ENCODE data around the gene MAP2K6.
A peak's percentile ranks its signal among the peaks of the same experiment; 100 is the strongest.

MAP2K6 gene

DNA sequence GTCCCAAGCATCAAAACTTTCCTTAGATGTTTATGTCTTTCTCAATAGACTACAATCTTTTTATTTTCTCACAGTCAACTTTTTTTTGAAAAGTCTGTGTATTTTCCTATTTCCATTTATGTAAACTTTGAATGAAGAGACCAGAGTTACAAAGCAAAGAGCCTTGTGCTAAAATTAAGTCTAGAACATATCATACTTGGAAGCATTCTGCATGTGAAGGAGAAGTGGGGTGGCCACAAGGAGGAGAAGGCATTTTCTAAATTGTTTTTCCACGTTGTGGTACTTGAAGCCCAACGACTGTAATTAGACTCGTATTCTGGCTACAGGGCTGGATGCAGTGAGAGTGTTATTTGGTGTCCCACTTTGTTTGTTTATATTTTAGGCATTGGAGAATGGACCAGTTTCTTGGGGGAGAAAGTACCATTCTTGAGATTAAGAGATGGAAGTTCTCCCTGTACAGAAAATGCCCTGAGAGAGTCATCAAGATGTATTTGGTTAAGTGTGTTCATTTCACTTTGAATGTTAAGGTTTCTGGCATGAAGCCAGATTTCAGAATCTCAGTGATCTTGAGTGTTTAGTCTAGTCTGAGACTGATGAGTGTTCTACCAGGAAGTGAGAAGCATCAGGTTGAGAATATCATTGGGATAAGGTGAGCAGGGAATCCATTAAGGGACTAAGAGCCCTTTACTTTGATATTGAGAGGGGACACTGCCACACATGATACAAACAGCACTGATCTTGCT, 71.6 kb downstream of the MAP2K6 start:
- no peaks in the 10 kb centered on the region for H3K9me3 ChIP-seq (ENCODE audit: control insufficient read depth, low read length)
- H3K4me1 ChIP-seq (ENCODE audit: control insufficient read depth, insufficient read depth, low read length), result peaks cover 6% of the 10 kb centered on the region
- H3K27me3 ChIP-seq (ENCODE audit: control insufficient read depth, insufficient read depth, low read length), result no peaks in the 10 kb centered on the region
- H3K36me3 ChIP-seq (ENCODE audit: control insufficient read depth, insufficient read depth, low read length), result no peaks in the 10 kb centered on the region
- H3K4me3 ChIP-seq (ENCODE audit: low read length), result no peak overlapping the region
- H3K9ac ChIP-seq (ENCODE audit: low read length), result no peak overlapping the region

GRCh38 chr17:69486779-69487637, 72.5 kb downstream of the MAP2K6 start:
- no peak overlapping the region for H3K4me3 ChIP-seq (ENCODE audit: low read length)
- no peaks in the 10 kb centered on the region for H3K9me3 ChIP-seq (ENCODE audit: control insufficient read depth, low read length)
- H3K9ac ChIP-seq (ENCODE audit: low read length), result no peak overlapping the region

GRCh38 chr17:69489313-69489712, 74.8 kb downstream of the MAP2K6 start:
- no peaks in the 10 kb centered on the region for H3K36me3 ChIP-seq (ENCODE audit: control insufficient read depth, insufficient read depth, low read length)

More at GRCh38 chr17:69486779-69487637, 72.5 kb downstream of the MAP2K6 start:
- Histone ChIP-seq H3K36me3 (ENCODE audit: control insufficient read depth, insufficient read depth, low read length) (no peaks in the 10 kb centered on the region), H3K4me1 (ENCODE audit: control insufficient read depth, insufficient read depth, low read length) (peaks cover 6% of the 10 kb centered on the region), H3K27me3 (ENCODE audit: control insufficient read depth, insufficient read depth, low read length) (no peaks in the 10 kb centered on the region)

GRCh38 chr17:69492410-69493071, 78.0 kb downstream of the MAP2K6 start:
- Histone ChIP-seq H3K27me3 (ENCODE audit: control insufficient read depth, insufficient read depth, low read length) (no peaks in the 10 kb centered on the region), H3K4me1 (ENCODE audit: control insufficient read depth, insufficient read depth, low read length) (no peaks in the 10 kb centered on the region), H3K9me3 (ENCODE audit: control insufficient read depth, low read length) (no peaks in the 10 kb centered on the region), H3K4me3 (ENCODE audit: low read length) (no peak overlapping the region), H3K9ac (ENCODE audit: low read length) (no peak overlapping the region), H3K36me3 (ENCODE audit: control insufficient read depth, insufficient read depth, low read length) (no peaks in the 10 kb centered on the region)

More at GRCh38 chr17:69489313-69489712, 74.8 kb downstream of the MAP2K6 start:
- no peak overlapping the region for H3K4me3 ChIP-seq (ENCODE audit: low read length)
- no peaks in the 10 kb centered on the region for H3K9me3 ChIP-seq (ENCODE audit: control insufficient read depth, low read length)
- H3K27me3 ChIP-seq (ENCODE audit: control insufficient read depth, insufficient read depth, low read length), result no peaks in the 10 kb centered on the region
- peaks cover 6% of the 10 kb centered on the region for H3K4me1 ChIP-seq (ENCODE audit: control insufficient read depth, insufficient read depth, low read length)
- no peak overlapping the region for H3K9ac ChIP-seq (ENCODE audit: low read length)

GRCh38 chr17:69495787-69496186, 81.3 kb downstream of the MAP2K6 start:
- Histone ChIP-seq H3K27me3 (ENCODE audit: control insufficient read depth, insufficient read depth, low read length) (no peaks in the 10 kb centered on the region), H3K4me1 (ENCODE audit: control insufficient read depth, insufficient read depth, low read length) (peaks cover under 1% of the 10 kb centered on the region), H3K9me3 (ENCODE audit: control insufficient read depth, low read length) (no peaks in the 10 kb centered on the region), H3K9ac (ENCODE audit: low read length) (no peak overlapping the region), H3K36me3 (ENCODE audit: control insufficient read depth, insufficient read depth, low read length) (no peaks in the 10 kb centered on the region), H3K4me3 (ENCODE audit: low read length) (no peak overlapping the region)

DNA sequence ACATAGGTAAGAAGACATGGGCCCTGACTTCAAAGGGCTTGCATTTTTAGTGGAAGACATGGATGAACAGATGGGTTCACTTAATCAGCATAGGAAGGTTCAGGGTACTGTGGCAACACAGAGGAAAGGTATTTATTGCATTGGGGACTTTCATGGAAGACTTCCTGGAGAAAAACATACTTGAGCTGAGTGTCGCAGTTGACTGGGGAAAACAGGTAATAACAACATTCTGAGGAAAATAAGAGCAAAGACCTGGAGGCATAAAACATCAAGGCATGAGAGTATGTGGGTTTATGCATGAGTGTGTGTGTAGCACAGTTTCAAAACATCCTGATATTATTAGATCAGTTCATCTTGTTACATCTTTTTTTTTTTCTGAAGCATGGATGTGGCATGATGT, 82.7 kb downstream of the MAP2K6 start:
- Histone ChIP-seq H3K36me3 (ENCODE audit: control insufficient read depth, insufficient read depth, low read length) (no peaks in the 10 kb centered on the region), H3K27me3 (ENCODE audit: control insufficient read depth, insufficient read depth, low read length) (no peaks in the 10 kb centered on the region), H3K4me1 (ENCODE audit: control insufficient read depth, insufficient read depth, low read length) (peaks cover 8% of the 10 kb centered on the region), H3K4me3 (ENCODE audit: low read length) (no peak overlapping the region), H3K9me3 (ENCODE audit: control insufficient read depth, low read length) (no peaks in the 10 kb centered on the region), H3K9ac (ENCODE audit: low read length) (no peak overlapping the region)

DNA sequence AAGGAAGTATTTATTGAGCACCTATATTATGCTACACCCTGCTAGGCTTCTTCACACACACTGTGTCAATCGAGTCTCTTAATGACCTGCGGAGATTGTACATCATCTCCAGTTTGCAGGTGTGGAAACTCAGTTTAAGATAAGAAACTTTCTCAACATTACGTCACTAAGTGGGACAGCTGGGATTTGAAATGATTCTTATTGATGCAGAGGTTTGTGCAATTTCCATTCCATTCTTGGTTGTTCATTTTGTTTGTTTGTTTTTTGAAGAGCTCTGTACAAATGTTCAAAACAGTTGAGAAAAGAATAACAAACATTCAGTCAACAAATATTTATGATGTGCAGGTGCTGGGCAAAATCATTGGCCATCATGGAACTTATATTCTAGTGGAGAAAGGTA, 84.8 kb downstream of the MAP2K6 start:
- Histone ChIP-seq H3K9ac (ENCODE audit: low read length) (no peak overlapping the region), H3K36me3 (ENCODE audit: control insufficient read depth, insufficient read depth, low read length) (no peaks in the 10 kb centered on the region), H3K4me3 (ENCODE audit: low read length) (no peak overlapping the region), H3K4me1 (ENCODE audit: control insufficient read depth, insufficient read depth, low read length) (peaks cover 8% of the 10 kb centered on the region), H3K27me3 (ENCODE audit: control insufficient read depth, insufficient read depth, low read length) (no peaks in the 10 kb centered on the region), H3K9me3 (ENCODE audit: control insufficient read depth, low read length) (no peaks in the 10 kb centered on the region)

DNA sequence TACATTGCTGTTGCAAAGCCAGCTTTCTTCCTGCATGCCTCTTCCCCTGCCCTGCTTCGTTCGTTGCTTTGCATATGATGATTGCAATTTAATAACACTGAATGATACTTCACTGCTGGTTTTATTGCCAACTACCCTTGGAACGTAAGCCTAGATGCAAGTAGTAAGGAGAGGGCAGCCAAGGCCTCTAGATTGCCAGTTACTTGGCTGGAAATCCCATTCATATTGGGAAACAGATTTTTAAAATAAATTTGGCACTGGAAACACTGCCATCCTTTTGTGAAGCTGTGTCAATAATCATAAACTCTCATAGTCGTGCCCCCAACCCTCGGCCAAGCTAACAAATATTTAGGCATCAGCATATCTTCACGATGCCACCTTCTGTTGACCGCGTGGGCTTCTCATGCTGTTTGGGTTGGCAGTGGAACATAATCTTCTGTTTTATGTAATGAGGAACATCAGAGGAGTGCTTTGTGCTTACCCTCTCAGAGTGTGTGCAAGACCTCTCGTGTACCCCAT, 86.5 kb downstream of the MAP2K6 start:
- Histone ChIP-seq H3K36me3 (ENCODE audit: control insufficient read depth, insufficient read depth, low read length) (no peaks in the 10 kb centered on the region), H3K9ac (ENCODE audit: low read length) (no peak overlapping the region), H3K4me3 (ENCODE audit: low read length) (no peak overlapping the region), H3K4me1 (ENCODE audit: control insufficient read depth, insufficient read depth, low read length) (peaks cover 8% of the 10 kb centered on the region), H3K9me3 (ENCODE audit: control insufficient read depth, low read length) (no peaks in the 10 kb centered on the region), H3K27me3 (ENCODE audit: control insufficient read depth, insufficient read depth, low read length) (no peaks in the 10 kb centered on the region)

DNA sequence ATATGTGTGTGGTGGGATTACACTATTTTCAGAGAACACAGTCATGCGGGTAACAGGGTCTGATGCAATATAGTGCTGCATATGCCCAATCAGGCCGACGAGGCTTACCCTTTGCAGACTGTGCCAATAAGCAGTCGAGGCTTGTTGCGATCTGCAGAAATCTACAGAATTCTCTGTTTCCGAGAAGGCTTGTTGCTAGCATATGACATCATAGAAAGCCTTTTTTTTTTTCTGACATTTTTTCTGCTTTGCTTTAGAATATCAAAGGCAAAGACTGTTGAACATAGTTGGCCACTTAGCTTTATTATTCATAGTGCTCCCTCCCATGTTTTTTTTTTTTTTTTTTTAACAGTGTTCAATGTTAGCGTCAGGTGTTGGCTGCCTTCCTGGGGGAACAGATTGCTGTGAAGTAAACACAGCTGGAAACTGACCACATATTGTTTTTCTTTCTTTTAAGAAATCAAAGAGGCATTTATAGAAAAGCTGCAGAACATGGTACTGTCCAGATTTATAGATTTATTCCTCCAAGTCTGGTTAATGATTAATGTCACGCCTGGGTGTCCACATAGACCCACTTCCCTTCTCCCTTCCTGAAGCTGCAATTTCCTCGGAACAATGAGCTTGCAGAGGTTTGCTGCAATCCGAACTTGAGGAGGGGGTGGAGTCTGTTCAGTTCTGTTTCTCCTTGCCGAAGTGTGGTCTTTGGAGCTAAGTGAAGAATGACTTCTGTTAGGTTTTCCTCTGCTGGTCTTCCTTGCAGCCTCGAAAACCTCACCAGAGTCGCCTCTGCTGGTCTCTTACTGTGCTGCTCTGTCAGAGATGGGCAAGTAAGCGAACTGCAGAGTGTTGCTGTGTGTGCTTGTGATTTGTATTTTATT, 87.3 kb downstream of the MAP2K6 start:
- Histone ChIP-seq H3K36me3 (ENCODE audit: control insufficient read depth, insufficient read depth, low read length) (no peaks in the 10 kb centered on the region), H3K4me1 (ENCODE audit: control insufficient read depth, insufficient read depth, low read length) (peaks cover 8% of the 10 kb centered on the region), H3K9ac (ENCODE audit: low read length) (peak overlapping the region; percentile 38), H3K9me3 (ENCODE audit: control insufficient read depth, low read length) (no peaks in the 10 kb centered on the region), H3K4me3 (ENCODE audit: low read length) (peak overlapping the region; percentile 61), H3K27me3 (ENCODE audit: control insufficient read depth, insufficient read depth, low read length) (no peaks in the 10 kb centered on the region)

DNA sequence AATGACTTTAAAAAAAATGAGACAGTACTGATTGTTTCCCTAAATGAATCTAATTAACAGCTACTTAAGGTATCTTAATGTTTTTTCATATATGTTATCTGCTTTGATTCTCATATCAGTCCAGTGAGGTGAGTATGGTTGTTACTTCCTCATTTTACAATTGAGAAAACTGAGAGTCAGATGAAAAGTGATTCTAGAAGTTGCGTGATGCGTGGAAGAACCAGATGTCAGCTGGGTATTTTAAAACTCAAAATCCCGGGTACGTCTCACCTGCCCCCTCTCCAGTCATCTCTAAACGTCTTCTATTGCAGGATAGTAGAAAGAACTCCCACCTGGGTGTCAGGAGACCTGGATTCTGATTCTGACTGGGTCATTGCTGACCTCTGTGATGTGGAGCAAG, 89.2 kb downstream of the MAP2K6 start:
- H3K9ac ChIP-seq (ENCODE audit: low read length), result no peak overlapping the region
- H3K27me3 ChIP-seq (ENCODE audit: control insufficient read depth, insufficient read depth, low read length), result no peaks in the 10 kb centered on the region
- no peaks in the 10 kb centered on the region for H3K36me3 ChIP-seq (ENCODE audit: control insufficient read depth, insufficient read depth, low read length)
- H3K4me3 ChIP-seq (ENCODE audit: low read length), result no peak overlapping the region
- H3K4me1 ChIP-seq (ENCODE audit: control insufficient read depth, insufficient read depth, low read length), result peaks cover 8% of the 10 kb centered on the region
- no peaks in the 10 kb centered on the region for H3K9me3 ChIP-seq (ENCODE audit: control insufficient read depth, low read length)

DNA sequence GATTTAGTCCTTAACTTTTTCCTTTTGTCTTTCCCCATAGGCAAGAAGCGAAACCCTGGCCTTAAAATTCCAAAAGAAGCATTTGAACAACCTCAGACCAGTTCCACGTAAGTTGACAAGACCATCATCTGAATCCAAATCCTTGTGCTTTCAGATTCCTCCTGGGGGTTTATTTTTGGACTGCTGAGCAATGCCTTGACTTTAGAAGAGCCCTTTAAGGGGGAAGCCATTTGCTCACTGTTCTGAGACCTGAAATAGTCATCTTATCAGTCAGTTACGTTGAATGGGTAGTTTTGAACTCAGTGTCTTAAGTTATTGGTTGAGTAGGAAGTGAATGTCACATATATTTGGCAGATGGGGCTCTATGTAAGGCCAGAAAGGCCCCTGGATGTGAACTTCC, 91.2 kb downstream of the MAP2K6 start:
- H3K4me1 ChIP-seq (ENCODE audit: control insufficient read depth, insufficient read depth, low read length), result peaks cover 8% of the 10 kb centered on the region

More for the DNA sequence above, 91.2 kb downstream of the MAP2K6 start:
- no peaks in the 10 kb centered on the region for H3K36me3 ChIP-seq (ENCODE audit: control insufficient read depth, insufficient read depth, low read length)
- no peak overlapping the region for H3K4me3 ChIP-seq (ENCODE audit: low read length)
- H3K27me3 ChIP-seq (ENCODE audit: control insufficient read depth, insufficient read depth, low read length), result no peaks in the 10 kb centered on the region
- no peaks in the 10 kb centered on the region for H3K9me3 ChIP-seq (ENCODE audit: control insufficient read depth, low read length)
- H3K9ac ChIP-seq (ENCODE audit: low read length), result no peak overlapping the region

All from mucosa of stomach (tissue), 1 donor.